ENCODE measurements around the gene B4GALNT1. TPM values are rescaled to one million over a fixed set of nuclear protein-coding genes. Genes with fewer than 3 reads are reported as not detected.
"Not testable (repeated sequence)": the region's sequence is repeated elsewhere in the genome, so short reads cannot be mapped to it uniquely, and the experiment has no call there.

Gene B4GALNT1
- total RNA-seq, 1 experiment from 2014 or later, result 104 TPM

DNA sequence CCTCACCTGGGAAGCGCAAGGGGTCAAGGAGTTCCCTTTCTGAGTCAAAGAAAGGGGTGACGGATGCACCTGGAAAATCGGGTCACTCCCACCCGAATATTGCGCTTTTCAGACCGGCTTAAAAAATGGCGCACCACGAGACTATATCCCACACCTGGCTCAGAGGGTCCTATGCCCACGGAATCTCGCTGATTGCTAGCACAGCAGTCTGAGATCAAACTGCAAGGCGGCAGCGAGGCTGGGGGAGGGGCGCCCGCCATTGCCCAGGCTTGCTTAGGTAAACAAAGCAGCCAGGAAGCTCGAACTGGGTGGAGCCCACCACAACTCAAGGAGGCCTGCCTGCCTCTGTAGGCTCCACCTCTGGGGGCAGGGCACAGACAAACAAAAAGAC lies 13.7 kb upstream of the B4GALNT1 start:
- not testable (repeated sequence) for DNase-seq, H3K4me1 ChIP-seq, H3K27me3 ChIP-seq, H3K36me3 ChIP-seq, H3K27ac ChIP-seq, H3K4me3 ChIP-seq
- H3K9me3 ChIP-seq (replicated peaks), result peaks cover 41% of the 10 kb centered on the region

GRCh38 chr12:57645990-57646658 lies 13.1 kb upstream of the B4GALNT1 start:
- not testable (repeated sequence) for H3K4me3 ChIP-seq, H3K27me3 ChIP-seq, H3K4me1 ChIP-seq, H3K27ac ChIP-seq, H3K36me3 ChIP-seq
- H3K9me3 ChIP-seq (replicated peaks), result peaks cover 41% of the 10 kb centered on the region
- DNase-seq, result peak; percentile 91 to 95

DNA sequence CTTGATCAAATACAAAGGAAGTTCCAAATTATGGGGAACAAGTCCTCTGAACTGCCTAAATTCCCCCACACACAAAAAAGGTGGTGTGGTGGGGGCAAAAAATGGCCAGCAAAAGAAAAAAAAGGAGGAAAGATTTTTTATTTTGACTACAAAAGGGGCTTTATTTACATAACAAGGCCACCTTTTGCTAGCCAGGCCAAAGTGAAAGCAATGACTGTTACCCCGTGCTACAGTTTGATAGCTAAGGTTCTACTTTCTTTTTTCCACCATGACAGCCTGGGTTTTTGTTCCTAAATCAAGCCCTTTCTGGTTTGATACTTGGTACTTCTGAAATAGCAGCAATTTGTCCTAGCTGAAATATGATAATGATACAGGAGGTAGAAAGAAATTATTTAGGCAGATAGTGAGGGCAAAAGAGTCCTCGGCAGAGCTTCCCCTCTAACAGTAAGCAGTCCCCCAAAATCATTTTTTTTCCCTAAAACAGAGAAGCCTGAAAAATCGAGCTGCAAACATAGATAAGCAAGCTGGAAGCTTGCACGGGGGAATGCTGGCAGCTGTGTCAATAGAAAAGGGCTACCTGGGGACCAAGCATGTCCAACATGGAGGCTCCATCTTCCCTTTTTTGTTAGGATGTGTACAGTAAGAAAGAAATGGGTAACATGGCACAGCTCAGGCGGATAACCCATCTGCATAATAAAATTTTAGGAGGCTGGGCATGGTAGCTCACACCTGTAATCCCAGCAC lies 8.9 kb upstream of the B4GALNT1 start:
- H3K27ac ChIP-seq, result no peak overlapping the region
- no peaks in the 10 kb centered on the region for H3K4me1 ChIP-seq
- H3K4me3 ChIP-seq, result no peak overlapping the region
- H3K27me3 ChIP-seq, result peaks cover 14% of the 10 kb centered on the region; the same call in 1 of the 2 replicates
- peak; percentile 27 to 36 for DNase-seq
- no peaks in the 10 kb centered on the region for H3K36me3 ChIP-seq
- peaks cover 36% of the 10 kb centered on the region for H3K9me3 ChIP-seq (replicated peaks)

- H3K36me3 ChIP-seq, result no peaks in the 10 kb centered on the region
- H3K9me3 ChIP-seq (replicated peaks), result peaks cover 22% of the 10 kb centered on the region
- H3K4me3 ChIP-seq, result no peak overlapping the region
- DNase-seq, result no peak
- H3K27ac ChIP-seq, result no peak overlapping the region
- no peaks in the 10 kb centered on the region for H3K4me1 ChIP-seq
- H3K27me3 ChIP-seq, result peaks cover 14% of the 10 kb centered on the region; the same call in 1 of the 2 replicates
Measured at GRCh38 chr12:57640175-57641042, 7.4 kb upstream of the B4GALNT1 start.

- no peak overlapping the region for H3K4me3 ChIP-seq
- DNase-seq, result peak in 1 of 2 experiments; percentile 62
- H3K4me1 ChIP-seq, result no peaks in the 10 kb centered on the region
- no peak overlapping the region for H3K27ac ChIP-seq
- no peaks in the 10 kb centered on the region for H3K36me3 ChIP-seq
- 0 out of 2 replicates have a peak, but pooled peaks cover 4% of the 10 kb centered on the region for H3K9me3 ChIP-seq (replicated peaks)
- H3K27me3 ChIP-seq, result peaks cover 14% of the 10 kb centered on the region; the same call in 1 of the 2 replicates
Measured at GRCh38 chr12:57638096-57638495, 5.1 kb upstream of the B4GALNT1 start.

GRCh38 chr12:57637364-57637763 lies 4.4 kb upstream of the B4GALNT1 start:
- 0 out of 2 replicates have a peak, but pooled peaks cover 4% of the 10 kb centered on the region for H3K9me3 ChIP-seq (replicated peaks)
- no peak overlapping the region for H3K4me3 ChIP-seq
- no peaks in the 10 kb centered on the region for H3K4me1 ChIP-seq
- H3K27ac ChIP-seq, result no peak overlapping the region
- DNase-seq, result peak; percentile 19 to 43
- peaks cover 14% of the 10 kb centered on the region; the same call in 1 of the 2 replicates for H3K27me3 ChIP-seq
- H3K36me3 ChIP-seq, result no peaks in the 10 kb centered on the region

DNA sequence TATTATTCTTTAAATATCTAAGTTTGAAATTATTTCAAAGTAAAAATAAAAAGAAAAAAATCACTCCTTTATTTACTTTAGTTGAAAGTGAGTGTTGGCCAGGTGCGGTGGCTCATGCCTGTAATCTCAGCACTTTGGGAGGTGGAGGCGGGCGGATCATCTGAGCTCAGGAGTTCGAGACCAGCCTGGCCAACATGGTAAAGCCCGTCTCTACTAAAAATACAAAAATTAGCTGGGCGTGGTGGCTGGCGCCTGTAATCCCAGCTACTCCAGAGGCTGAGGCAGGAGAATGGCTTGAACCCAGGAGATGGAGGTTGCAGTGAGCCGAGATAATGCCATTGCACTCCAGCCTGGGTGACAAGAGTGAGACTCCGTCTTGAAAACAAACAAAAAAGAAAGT lies 3.7 kb upstream of the B4GALNT1 start:
- H3K9me3 ChIP-seq (replicated peaks); H3K4me3 ChIP-seq; H3K36me3 ChIP-seq; H3K27me3 ChIP-seq; H3K4me1 ChIP-seq; H3K27ac ChIP-seq: not testable (repeated sequence)
- DNase-seq, result peak in 1 of 2 experiments; percentile 11

DNA sequence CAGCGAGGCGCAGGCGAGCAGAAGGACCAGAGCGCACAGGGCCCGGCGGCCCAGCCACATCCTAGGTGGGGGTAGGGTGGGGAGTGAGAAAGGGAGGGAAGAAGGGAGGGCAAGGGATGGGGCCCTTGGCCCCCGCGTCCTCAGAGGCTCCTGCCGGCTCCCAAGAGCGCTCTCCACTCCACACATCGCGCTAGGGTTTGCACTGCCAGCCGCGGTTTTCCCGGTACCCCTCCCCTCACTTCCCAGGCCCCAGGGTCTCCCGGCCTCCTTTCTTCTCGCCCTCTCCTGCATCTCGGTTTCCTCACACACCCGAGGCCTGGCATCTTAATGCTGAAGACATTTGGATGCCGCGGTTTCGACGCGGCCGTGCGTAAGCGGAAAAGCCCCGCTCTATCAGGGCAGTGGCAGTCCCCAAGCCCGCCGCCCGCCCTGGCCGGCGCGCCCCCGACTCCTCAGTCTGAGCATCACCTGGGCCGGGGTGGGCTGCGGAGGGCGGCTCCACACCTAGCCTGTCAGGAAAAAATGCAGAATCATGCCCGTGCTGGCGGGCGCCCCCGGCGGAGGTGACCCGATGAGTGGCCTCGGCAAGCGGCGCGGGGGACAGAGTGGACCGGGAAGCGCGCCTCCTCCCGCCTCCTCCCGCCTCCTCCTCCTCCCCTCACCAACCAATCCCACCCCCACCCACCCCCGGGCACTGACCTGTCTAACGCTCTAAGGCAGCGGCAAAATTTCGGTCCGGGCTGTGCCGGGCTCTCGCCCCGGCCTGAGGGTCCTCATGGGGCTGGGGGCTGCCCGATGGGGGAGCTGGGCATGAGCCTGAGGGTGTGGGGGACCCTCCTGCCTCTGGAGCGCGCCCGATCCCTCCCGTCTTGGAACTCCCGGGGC lies 686 bp downstream of the B4GALNT1 start:
- H3K36me3 ChIP-seq, result peaks cover 15% of the 10 kb centered on the region
- peak; percentile 73 to 76 for DNase-seq
- H3K27ac ChIP-seq, result peak overlapping the region; percentile 18; the same call in 1 of the 2 replicates
- H3K9me3 ChIP-seq (replicated peaks), result no peaks in the 10 kb centered on the region
- no peaks in the 10 kb centered on the region for H3K27me3 ChIP-seq
- H3K4me1 ChIP-seq, result peaks cover 4% of the 10 kb centered on the region; the same call in 1 of the 2 replicates
- peak overlapping the region; percentile 73 for H3K4me3 ChIP-seq

DNA sequence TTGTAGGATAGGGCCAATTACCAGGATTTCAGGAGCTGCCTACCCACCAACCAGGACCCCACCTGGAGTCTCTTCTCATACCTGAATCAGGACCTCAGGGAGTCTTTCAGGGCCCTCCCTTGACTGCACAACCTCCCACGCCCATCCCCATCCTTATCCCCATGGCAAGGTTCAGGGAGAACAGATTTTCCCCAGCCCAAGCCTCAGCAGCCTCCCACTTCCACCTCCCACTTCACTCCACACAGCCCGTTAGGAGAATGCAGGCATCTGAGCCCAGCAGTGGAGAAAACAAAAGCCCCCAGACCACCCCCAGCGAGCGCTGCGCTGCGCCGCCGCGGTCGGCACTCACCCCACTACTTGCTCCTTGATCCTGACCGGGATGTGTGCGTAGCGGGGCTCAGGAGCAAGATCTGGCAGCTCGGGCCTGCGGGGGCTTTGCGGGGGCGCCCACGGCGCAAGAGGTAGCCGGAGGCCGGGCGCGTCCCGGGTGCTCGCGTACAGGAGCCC lies 1.4 kb downstream of the B4GALNT1 start:
- H3K4me1 ChIP-seq, result peaks cover 4% of the 10 kb centered on the region; the same call in 1 of the 2 replicates
- no peak overlapping the region for H3K27ac ChIP-seq
- no peaks in the 10 kb centered on the region for H3K9me3 ChIP-seq (replicated peaks)
- no peaks in the 10 kb centered on the region for H3K27me3 ChIP-seq
- peak in 1 of 2 experiments; percentile 33 for DNase-seq
- peaks cover 20% of the 10 kb centered on the region for H3K36me3 ChIP-seq
- H3K4me3 ChIP-seq, result peak overlapping the region; percentile 73

DNA sequence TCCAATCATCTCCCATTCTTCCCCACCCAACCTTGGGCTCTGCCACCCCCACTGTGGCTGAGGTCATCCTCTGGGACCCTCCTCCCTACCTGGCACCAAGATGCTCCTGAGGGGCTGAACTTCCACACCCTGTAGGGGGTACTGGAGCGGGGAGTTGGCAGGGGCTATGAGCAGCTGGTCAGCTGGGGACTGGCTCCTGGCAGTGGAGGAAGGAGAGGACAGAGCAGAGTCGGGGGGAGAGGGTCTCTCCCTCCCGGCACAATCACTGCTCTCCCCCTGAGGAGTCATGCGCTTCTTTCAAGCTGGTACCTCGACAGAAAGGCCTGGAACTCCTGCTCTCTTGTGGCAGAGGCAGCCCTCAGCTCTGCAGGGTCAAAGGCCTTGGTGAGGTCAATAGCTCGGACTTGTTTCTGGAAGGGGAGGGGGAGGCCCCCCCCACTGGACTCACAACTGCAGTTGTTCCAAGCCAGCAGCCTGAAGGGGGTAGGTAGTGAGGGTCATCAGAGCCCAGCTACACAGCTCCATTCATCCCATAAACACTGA lies 2.0 kb downstream of the B4GALNT1 start:
- no peak overlapping the region for H3K27ac ChIP-seq
- H3K4me3 ChIP-seq, result no peak overlapping the region
- no peaks in the 10 kb centered on the region for H3K27me3 ChIP-seq
- peaks cover 27% of the 10 kb centered on the region for H3K36me3 ChIP-seq
- H3K9me3 ChIP-seq (replicated peaks), result no peaks in the 10 kb centered on the region
- DNase-seq, result peak in 1 of 2 experiments; percentile 37
- H3K4me1 ChIP-seq, result peaks cover 4% of the 10 kb centered on the region; the same call in 1 of the 2 replicates

GRCh38 chr12:57629897-57630471 lies 3.0 kb downstream of the B4GALNT1 start:
- H3K36me3 ChIP-seq, result peaks cover 30% of the 10 kb centered on the region
- H3K27me3 ChIP-seq, result no peaks in the 10 kb centered on the region
- peaks cover 4% of the 10 kb centered on the region; the same call in 1 of the 2 replicates for H3K4me1 ChIP-seq
- no peak overlapping the region for H3K27ac ChIP-seq
- DNase-seq, result peak; percentile 51 to 68
- H3K9me3 ChIP-seq (replicated peaks), result no peaks in the 10 kb centered on the region
- no peak overlapping the region for H3K4me3 ChIP-seq

GRCh38 chr12:57628280-57629191 lies 4.5 kb downstream of the B4GALNT1 start:
- Histone ChIP-seq H3K9me3 (replicated peaks) (no peaks in the 10 kb centered on the region), H3K4me1 (peaks cover 4% of the 10 kb centered on the region; the same call in 1 of the 2 replicates), H3K4me3 (no peak overlapping the region), H3K27ac (no peak overlapping the region), H3K27me3 (no peaks in the 10 kb centered on the region), H3K36me3 (peaks cover 30% of the 10 kb centered on the region)
- DNase-seq, result peak in 1 of 2 experiments; percentile 26

All from SJCRH30 (cell line).